CD14-positive monocyte (primary cell): ENCODE data around the gene KRTAP10-3. TPM values are rescaled to one million over a fixed set of nuclear protein-coding genes. Genes with fewer than 3 reads are reported as not detected.

ENCODE experiments used
- DNase-seq, 3 donors: peaks; one replicate each; pipeline ENCODE4 v3.0.0-alpha.2; 2011 to 2022
- H2AFZ ChIP-seq: 2 replicates; pipeline ENCODE4 v1.6.0; 2012; ENCODE audit warnings: mild to moderate bottlenecking, low read depth, low read length, inconsistent platforms; ENCODE audit not compliant: insufficient read depth, poor library complexity, severe bottlenecking
- H3K27ac ChIP-seq, 2 donors: 1 replicate in 1 of 2; 2 replicates in 1 of 2; pipeline ENCODE4 v1.5.1; 2012 to 2013; ENCODE audit warnings: low read length in 2 of 2, control low read depth in 1 of 2, inconsistent platforms in 1 of 2, low read depth in 1 of 2, mild to moderate bottlenecking in 1 of 2
- H3K27me3 ChIP-seq, 2 donors: one replicate each; pipeline versions ENCODE4 v1.6.0 to v1.6.1; 2011 to 2013; ENCODE audit warnings: low read length in 2 of 2; ENCODE audit not compliant: control insufficient read depth in 2 of 2, insufficient read depth in 2 of 2
- H3K36me3 ChIP-seq, 2 donors: replicated peaks in 1 of 2; 1 replicate in 1 of 2; 2 replicates in 1 of 2; pipeline versions ENCODE4 v1.5.1 to v1.6.1; 2012 to 2013; ENCODE audit warnings: low read length in 2 of 2, control low read depth in 1 of 2, inconsistent platforms in 1 of 2, mild to moderate bottlenecking in 1 of 2; ENCODE audit not compliant: insufficient read depth in 2 of 2, control insufficient read depth in 1 of 2
- H3K4me1 ChIP-seq, 2 donors: 1 replicate in 1 of 2; 2 replicates in 1 of 2; pipeline versions ENCODE4 v1.5.1 to v1.6.1; 2012 to 2013; ENCODE audit warnings: low read length in 2 of 2, control low read depth in 1 of 2, inconsistent platforms in 1 of 2, mild to moderate bottlenecking in 1 of 2, moderate library complexity in 1 of 2; ENCODE audit not compliant: insufficient read depth in 2 of 2, control insufficient read depth in 1 of 2
- H3K4me2 ChIP-seq: replicated peaks from 2 replicates; pipeline ENCODE3; 2012; ENCODE audit warnings: low read length, moderate library complexity, mild to moderate bottlenecking; ENCODE audit not compliant: poor library complexity, severe bottlenecking; ENCODE audit errors: extremely low read depth
- H3K4me3 ChIP-seq, 3 experiments: fragments of 200-600 bp in 1 of 3; sonication (generic) in 1 of 3; replicated peaks in 1 of 3; 1 replicate in 2 of 3; 2 replicates in 1 of 3; pipeline ENCODE4 v1.5.1; 2011 to 2013; ENCODE audit warnings: low read length in 3 of 3, mild to moderate bottlenecking in 3 of 3, control low read depth in 2 of 3, low read depth in 2 of 3, inconsistent platforms in 1 of 3, moderate library complexity in 1 of 3
- H3K79me2 ChIP-seq: 2 replicates; pipeline ENCODE4 v1.6.0; 2012; ENCODE audit warnings: mild to moderate bottlenecking, control low read depth, inconsistent platforms, low read length, moderate library complexity; ENCODE audit not compliant: insufficient read depth
- H3K9ac ChIP-seq: 2 replicates; pipeline ENCODE4 v1.6.0; 2017; ENCODE audit warnings: low read length, mild to moderate bottlenecking; ENCODE audit not compliant: insufficient read depth, poor library complexity, severe bottlenecking
- H3K9me3 ChIP-seq, 2 donors: replicated peaks in 1 of 2; 1 replicate in 1 of 2; 2 replicates in 1 of 2; pipeline versions ENCODE4 v1.5.1 to v1.6.1; 2012 to 2013; ENCODE audit warnings: low read length in 2 of 2, control low read depth in 1 of 2; ENCODE audit not compliant: control insufficient read depth in 1 of 2, insufficient read depth in 1 of 2
- H4K20me1 ChIP-seq: 2 replicates; pipeline ENCODE4 v1.6.0; 2012; ENCODE audit warnings: mild to moderate bottlenecking, low read length, control low read depth, moderate library complexity; ENCODE audit not compliant: insufficient read depth
- H3K27ac Mint-ChIP-seq, 7 donors: one replicate each; pipeline ENCODE4 v1.8.0; 2020; ENCODE audit warnings: mild to moderate bottlenecking in 7 of 7, mixed read lengths in 7 of 7, moderate library complexity in 6 of 7, inconsistent platforms in 2 of 7
- H3K27me3 Mint-ChIP-seq, 3 donors: one replicate each; pipeline ENCODE4 v1.8.0; 2021 to 2022; ENCODE audit warnings: low read depth in 3 of 3, mild to moderate bottlenecking in 3 of 3, mixed read lengths in 3 of 3, moderate library complexity in 3 of 3, inconsistent platforms in 1 of 3
- H3K36me3 Mint-ChIP-seq, 2 donors: one replicate each; pipeline ENCODE4 v1.8.0; 2020; ENCODE audit warnings: mixed read lengths in 2 of 2, inconsistent platforms in 1 of 2, mild to moderate bottlenecking in 1 of 2
- H3K4me1 Mint-ChIP-seq: one replicate; pipeline ENCODE4 v1.8.0; 2020; ENCODE audit warnings: mild to moderate bottlenecking, mixed read lengths
- H3K4me3 Mint-ChIP-seq, 2 donors: one replicate each; pipeline ENCODE4 v1.8.0; 2020; ENCODE audit warnings: mild to moderate bottlenecking in 2 of 2, mixed read lengths in 2 of 2, moderate library complexity in 1 of 2
- H3K9me3 Mint-ChIP-seq, 7 donors: one replicate each; pipeline ENCODE4 v1.8.0; 2020 to 2022; ENCODE audit warnings: mixed read lengths in 7 of 7, mild to moderate bottlenecking in 6 of 7, moderate library complexity in 6 of 7, inconsistent platforms in 2 of 7
- WGBS: methylation state at CpG from one replicate; pipeline ENCODE4 v1.1.5; 2013; ENCODE audit warnings: missing lambda C conversion rate; ENCODE audit not compliant: insufficient coverage; 5-methylcytosine and 5-hydroxymethylcytosine counted together
- intact Hi-C, 2 donors: fragments of 100-400 bp; cut with micrococcal nuclease; formaldehyde crosslinking; loops; one replicate each; pipeline versions ENCODE4 v1.15.0 to v1.15.1; 2023
- polyA plus RNA-seq, 3 donors: library from polyadenylated mRNA; depleted of rRNA in 1 of 3; unstranded in 2 of 3; stranded (reverse) in 1 of 3; fragments of 300-500 nt in 2 of 3; fragments of >200 nt in 1 of 3; fragmentation: Illumina TruSeq in 2 of 3; gene quantifications; 1 replicate in 2 of 3; 2 replicates in 1 of 3; pipeline ENCODE4 v1.2.3, GENCODE V29; 2012 to 2021
- TF ChIP-seq, protein P1 (sequence below): fragments of 200-600 bp; IDR thresholded peaks from one replicate; pipeline ENCODE4 v1.8.0; 2022; ENCODE audit warnings: antibody characterized with exemption, mild to moderate bottlenecking

KRTAP10-3 gene
- polyA plus RNA-seq, 3 donors: not detected

DNA sequence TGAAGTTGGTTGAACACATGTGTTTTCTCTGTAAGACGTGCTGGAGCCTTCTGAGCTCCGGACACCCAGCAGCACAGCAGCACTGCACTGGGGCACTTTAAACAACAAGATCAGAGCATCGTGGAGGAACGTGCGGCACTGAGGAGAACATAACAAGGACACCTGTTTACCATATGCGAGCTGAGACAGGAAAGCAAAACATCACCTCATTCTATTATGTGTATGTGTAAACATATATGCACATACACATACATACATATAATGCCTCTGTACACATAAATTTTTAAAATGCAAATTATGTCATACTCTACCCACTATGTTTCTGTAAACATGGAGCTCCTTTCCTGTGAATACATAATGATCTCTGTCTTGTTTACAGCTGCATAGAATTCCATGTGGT is 36.9 kb upstream of the KRTAP10-3 start:
- WGBS: 85% methylated on average over 2 of the region's 6 CpGs
- no peaks in the 10 kb centered on the region for H4K20me1 ChIP-seq
- H3K4me3 ChIP-seq: no peak overlapping the region
- Mint-ChIP-seq H3K27me3 (peaks cover 2 to 23% (median 7%) of the 10 kb centered on the region in 3 donors), H3K27ac (no peak overlapping the region), H3K4me1 (no peaks in the 10 kb centered on the region), H3K36me3 (no peaks in the 10 kb centered on the region), H3K4me3 (no peak overlapping the region), H3K9me3 (peaks cover 0 to 2% (median 0%) of the 10 kb centered on the region in 7 donors)
- no peaks in the 10 kb centered on the region for H3K36me3 ChIP-seq
- H2AFZ ChIP-seq: no peak overlapping the region
- H3K9me3 ChIP-seq: no peaks in the 10 kb centered on the region
- H3K79me2 ChIP-seq: no peaks in the 10 kb centered on the region
- TF ChIP-seq, protein P1, sequence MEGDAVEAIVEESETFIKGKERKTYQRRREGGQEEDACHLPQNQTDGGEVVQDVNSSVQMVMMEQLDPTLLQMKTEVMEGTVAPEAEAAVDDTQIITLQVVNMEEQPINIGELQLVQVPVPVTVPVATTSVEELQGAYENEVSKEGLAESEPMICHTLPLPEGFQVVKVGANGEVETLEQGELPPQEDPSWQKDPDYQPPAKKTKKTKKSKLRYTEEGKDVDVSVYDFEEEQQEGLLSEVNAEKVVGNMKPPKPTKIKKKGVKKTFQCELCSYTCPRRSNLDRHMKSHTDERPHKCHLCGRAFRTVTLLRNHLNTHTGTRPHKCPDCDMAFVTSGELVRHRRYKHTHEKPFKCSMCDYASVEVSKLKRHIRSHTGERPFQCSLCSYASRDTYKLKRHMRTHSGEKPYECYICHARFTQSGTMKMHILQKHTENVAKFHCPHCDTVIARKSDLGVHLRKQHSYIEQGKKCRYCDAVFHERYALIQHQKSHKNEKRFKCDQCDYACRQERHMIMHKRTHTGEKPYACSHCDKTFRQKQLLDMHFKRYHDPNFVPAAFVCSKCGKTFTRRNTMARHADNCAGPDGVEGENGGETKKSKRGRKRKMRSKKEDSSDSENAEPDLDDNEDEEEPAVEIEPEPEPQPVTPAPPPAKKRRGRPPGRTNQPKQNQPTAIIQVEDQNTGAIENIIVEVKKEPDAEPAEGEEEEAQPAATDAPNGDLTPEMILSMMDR: no peak
- no peaks in the 10 kb centered on the region for H3K27me3 ChIP-seq
- H3K4me2 ChIP-seq: no peak overlapping the region
- no peak overlapping the region for H3K27ac ChIP-seq
- H3K4me1 ChIP-seq: no peaks in the 10 kb centered on the region
- no peak for DNase-seq
- H3K9ac ChIP-seq: no peak overlapping the region
- intact Hi-C loops: no loop called here

DNA sequence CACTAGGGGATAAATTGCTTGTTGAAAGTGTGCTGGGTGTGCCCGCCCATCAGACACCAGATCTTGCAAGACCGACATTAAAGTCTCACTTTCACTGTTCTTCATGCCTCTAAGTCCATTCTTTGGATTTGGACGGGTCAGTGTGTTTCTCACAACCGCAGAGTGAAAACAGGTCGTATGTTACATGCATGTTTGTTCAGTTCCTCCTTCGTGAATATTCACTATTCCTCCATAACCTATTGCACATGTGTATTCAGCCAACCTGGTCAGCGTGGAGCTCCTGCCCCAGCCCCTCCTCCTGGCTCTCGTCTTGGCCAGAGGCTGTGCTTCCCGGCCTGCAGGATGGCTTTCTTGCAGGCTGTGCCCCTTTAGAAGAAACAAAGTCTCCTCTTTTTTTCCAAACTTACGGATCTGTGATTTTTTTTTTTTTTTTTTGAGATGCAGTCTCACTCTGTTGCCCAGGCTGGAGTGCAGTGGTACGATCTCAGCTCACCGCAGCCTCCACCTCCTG is 35.9 kb upstream of the KRTAP10-3 start:
- H3K79me2 ChIP-seq: no peaks in the 10 kb centered on the region

More for the DNA sequence above, 35.9 kb upstream of the KRTAP10-3 start:
- H4K20me1 ChIP-seq: no peaks in the 10 kb centered on the region
- WGBS: 71% methylated on average over 7 of the region's 12 CpGs
- no peak for DNase-seq
- Mint-ChIP-seq H3K27ac (no peak overlapping the region), H3K4me1 (no peaks in the 10 kb centered on the region), H3K27me3 (peaks cover 2 to 27% (median 7%) of the 10 kb centered on the region in 3 donors), H3K9me3 (peaks cover 0 to 2% (median 0%) of the 10 kb centered on the region in 7 donors), H3K4me3 (no peak overlapping the region), H3K36me3 (no peaks in the 10 kb centered on the region)
- no peak overlapping the region for H2AFZ ChIP-seq
- TF ChIP-seq, protein P1: no peak
- no peak overlapping the region for H3K27ac ChIP-seq
- H3K9me3 ChIP-seq: no peaks in the 10 kb centered on the region
- H3K27me3 ChIP-seq: no peaks in the 10 kb centered on the region
- intact Hi-C loops: no loop called here
- no peak overlapping the region for H3K4me2 ChIP-seq
- no peaks in the 10 kb centered on the region for H3K36me3 ChIP-seq
- H3K4me3 ChIP-seq: no peak overlapping the region
- no peak overlapping the region for H3K9ac ChIP-seq
- H3K4me1 ChIP-seq: no peaks in the 10 kb centered on the region
